Measurements from ENCODE around the gene FAM13B. TPM values are rescaled to one million over a fixed set of nuclear protein-coding genes. Genes with fewer than 3 reads are reported as not detected.

FAM13B gene
- total and polyA plus RNA-seq, 9 of the 15 experiments (the other 6 are each of a cell fraction or from before 2014, with no cell fraction given): 2.3 to 21.6 (median 14.1) TPM

- TF ChIP-seq ZNF407 (IDR thresholded peaks at IDR 0.05; ENCODE audit: low read depth): no peak
- TF ChIP-seq CBX5 (IDR thresholded peaks at IDR 0.05; ENCODE audit: borderline replicate concordance, low read depth): no peak
- peak; percentile 89 for TF ChIP-seq ZNF592 (IDR thresholded peaks at IDR 0.05)
- TF ChIP-seq GTF2A2 (tag; IDR thresholded peaks at IDR 0.05): no peak
- no peak for TF ChIP-seq TRIM28 (IDR thresholded peaks at IDR 0.05)
- TF ChIP-seq NBN (IDR thresholded peaks at IDR 0.05; ENCODE audit: low read depth): no peak; the same call in 1 of the 2 replicates
- TF ChIP-seq, protein P1, sequence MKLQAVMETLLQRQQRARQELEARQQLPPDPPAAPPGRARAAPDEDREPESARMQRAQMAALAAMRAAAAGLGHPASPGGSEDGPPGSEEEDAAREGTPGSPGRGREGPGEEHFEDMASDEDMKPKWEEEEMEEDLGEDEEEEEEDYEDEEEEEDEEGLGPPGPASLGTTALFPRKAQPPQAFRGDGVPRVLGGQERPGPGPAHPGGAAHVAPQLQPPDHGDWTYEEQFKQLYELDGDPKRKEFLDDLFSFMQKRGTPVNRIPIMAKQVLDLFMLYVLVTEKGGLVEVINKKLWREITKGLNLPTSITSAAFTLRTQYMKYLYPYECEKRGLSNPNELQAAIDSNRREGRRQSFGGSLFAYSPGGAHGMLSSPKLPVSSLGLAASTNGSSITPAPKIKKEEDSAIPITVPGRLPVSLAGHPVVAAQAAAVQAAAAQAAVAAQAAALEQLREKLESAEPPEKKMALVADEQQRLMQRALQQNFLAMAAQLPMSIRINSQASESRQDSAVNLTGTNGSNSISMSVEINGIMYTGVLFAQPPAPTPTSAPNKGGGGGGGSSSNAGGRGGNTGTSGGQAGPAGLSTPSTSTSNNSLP (IDR thresholded peaks at IDR 0.05; ENCODE audit: borderline replicate concordance, low read depth, low read length): peak; percentile 62; the same call in 1 of the 2 replicates
- no peak for TF ChIP-seq DEAF1 (CRISPR knock-in tag; IDR thresholded peaks at IDR 0.05)
- TF ChIP-seq SIN3A (IDR thresholded peaks at IDR 0.05; ENCODE audit: borderline replicate concordance in 2 of 2, control insufficient read depth in 1 of 2, low read depth in 2 of 2, low read length in 2 of 2): no peak
- peak; percentile 89 for TF ChIP-seq FOSL1 (tag; conservative IDR thresholded peaks at IDR 0.05)
- no peak for TF ChIP-seq RCOR1 (IDR thresholded peaks at IDR 0.05; ENCODE audit: borderline replicate concordance in 1 of 2, low read depth in 2 of 2, low read length in 2 of 2)
Measured at GRCh38 chr5:137997726-137998213, 35.1 kb downstream of the FAM13B start (continued).
